HepG2 (cell line): ENCODE results near the gene CHID1. TPM values are rescaled to one million over a fixed set of nuclear protein-coding genes. Genes with fewer than 3 reads are reported as not detected.
A peak's percentile ranks its signal among the peaks of the same experiment; 100 is the strongest.

Experiments used
- ATAC-seq: fragments of 200-7000 bp; cut with Tn5 transposase; 3 replicates; pipeline ENCODE4 v1.9.1; 2020; ENCODE audit warnings: mild to moderate bottlenecking, moderate library complexity
- BruUV-seq: library from RNA; stranded (reverse); fragments of 400-500 nt; replicated peaks from 2 replicates; lab custom pipeline; 2021; lab: Mats Ljungman, UMichigan
- CTCF ChIA-PET: fragments of 300-600 bp; formaldehyde crosslinking; extraction: SDS; loops from one replicate; lab custom pipeline; 2021; ENCODE audit warnings: low total read pairs, inconsistent platforms, low intra/inter-chr PET ratio; lab: Yijun Ruan, JAX
- POLR2A ChIA-PET: fragments of 350-600 bp; sonication (Branson Sonifier 250); formaldehyde crosslinking; loops from one replicate; lab custom pipeline; 2020; ENCODE audit warnings: antibody characterized with exemption, inconsistent platforms; lab: Yijun Ruan, JAX
- DNase-seq: peaks from one replicate; pipeline ENCODE4 v3.0.0-alpha.2; 2015; ENCODE audit warnings: low spot score
- FAIRE-seq: peaks from 3 replicates; lab custom pipeline; 2011; peaks lifted over from hg19 to GRCh38; lab: Jason Lieb, UNC
- H2AFZ ChIP-seq: one replicate; pipeline ENCODE4 v1.6.1; 2011; ENCODE audit warnings: low read length, inconsistent platforms
- H3K27ac ChIP-seq: fragments of 300-600 bp; 3 replicates; pipeline ENCODE4 v1.8.0; 2011; ENCODE audit warnings: mixed run types, mild to moderate bottlenecking, mixed read lengths, low read length, inconsistent platforms; ENCODE audit not compliant: insufficient read depth; ENCODE audit errors: extremely low read length
- H3K27me3 ChIP-seq, 2 experiments: fragments of 200-600 bp in 1 of 2; 2 replicates in 1 of 2; 3 replicates in 1 of 2; pipeline versions ENCODE4 v1.6.0 to v1.8.0; 2011; ENCODE audit warnings: low read length in 2 of 2, mild to moderate bottlenecking in 2 of 2, moderate library complexity in 2 of 2, inconsistent platforms in 1 of 2; ENCODE audit not compliant: insufficient read depth in 2 of 2, control insufficient read depth in 1 of 2
- H3K36me3 ChIP-seq, 2 experiments: fragments of 200-600 bp in 1 of 2; replicated peaks in 1 of 2; 2 replicates in 1 of 2; 3 replicates in 1 of 2; pipeline versions ENCODE4 v1.5.1 to v1.8.0; 2011; ENCODE audit warnings: low read length in 2 of 2, inconsistent platforms in 1 of 2; ENCODE audit not compliant: insufficient read depth in 2 of 2, control insufficient read depth in 1 of 2
- H3K4me1 ChIP-seq: 2 replicates; pipeline ENCODE4 v1.5.1; 2012; ENCODE audit warnings: low read length, inconsistent platforms; ENCODE audit not compliant: insufficient read depth
- H3K4me2 ChIP-seq: 2 replicates; pipeline ENCODE4 v1.6.0; 2011; ENCODE audit warnings: low read depth, low read length, inconsistent platforms
- H3K4me3 ChIP-seq, 3 experiments: fragments of 200-600 bp in 1 of 3; sonication (generic), shearing (Covaris generic) in 1 of 3; replicated peaks in 1 of 3; 2 replicates each; pipeline ENCODE4 v1.5.1; 2011 to 2016; ENCODE audit warnings: low read length in 3 of 3, inconsistent platforms in 2 of 3, low read depth in 2 of 3, mild to moderate bottlenecking in 2 of 3, control low read depth in 1 of 3, mixed read lengths in 1 of 3; ENCODE audit not compliant: insufficient read depth in 1 of 3
- H3K79me2 ChIP-seq: one replicate; pipeline ENCODE4 v1.6.1; 2011; ENCODE audit warnings: low read length, inconsistent platforms; ENCODE audit not compliant: insufficient read depth
- H3K9ac ChIP-seq: 2 replicates; pipeline ENCODE4 v1.6.0; 2011; ENCODE audit warnings: mild to moderate bottlenecking, low read depth, low read length, inconsistent platforms; ENCODE audit not compliant: insufficient read depth
- H3K9me3 ChIP-seq: 2 replicates; pipeline ENCODE4 v1.5.1; 2012; ENCODE audit warnings: mild to moderate bottlenecking, low read length
- H4K20me1 ChIP-seq: 2 replicates; pipeline ENCODE4 v1.6.0; 2011; ENCODE audit warnings: inconsistent platforms, mild to moderate bottlenecking, low read length, moderate library complexity; ENCODE audit not compliant: insufficient read depth
- ATM ChIP-seq: fragments of 450-650 bp; IDR thresholded peaks from 2 replicates; pipeline ENCODE4 v1.7.1; 2017; ENCODE audit warnings: mild to moderate bottlenecking, borderline replicate concordance
- BRF2 ChIP-seq: sonication (generic); formaldehyde crosslinking; IDR thresholded peaks from 2 replicates; pipeline ENCODE4 v1.8.1; 2022; ENCODE audit warnings: mild to moderate bottlenecking, missing genetic modification reagents
- HMGXB4 ChIP-seq, 2 experiments: sonication (generic) in 1 of 2; formaldehyde crosslinking in 1 of 2; IDR thresholded peaks; 2 replicates each; pipeline versions ENCODE4 v1.4.0 to v1.6.1; 2018 to 2020; ENCODE audit warnings: missing genetic modification reagents in 2 of 2, borderline replicate concordance in 1 of 2, low read depth in 1 of 2, mild to moderate bottlenecking in 1 of 2, missing biosample characterization in 1 of 2
- HNF4G ChIP-seq, 2 experiments: sonication (generic) in 1 of 2; formaldehyde crosslinking in 1 of 2; IDR thresholded peaks; 2 replicates each; pipeline versions ENCODE4 v1.4.0 to v1.6.1; 2011 to 2020; ENCODE audit warnings: borderline replicate concordance in 2 of 2, low read depth in 2 of 2, mild to moderate bottlenecking in 2 of 2, low read length in 1 of 2, missing genetic modification reagents in 1 of 2, moderate library complexity in 1 of 2
- ISL2 ChIP-seq: sonication (generic); formaldehyde crosslinking; IDR thresholded peaks from 2 replicates; pipeline ENCODE4 v1.5.0; 2020; ENCODE audit warnings: missing genetic modification reagents
- KLF11 ChIP-seq: IDR thresholded peaks from 2 replicates; pipeline ENCODE4 v1.6.1; 2016; ENCODE audit warnings: missing compliant biosample characterization
- NFE2L2 ChIP-seq: fragments of 150-350 bp; IDR thresholded peaks from 2 replicates; pipeline ENCODE4 v1.6.1; 2014; ENCODE audit warnings: low read length
- NONO ChIP-seq, 2 experiments: fragments of 450-650 bp in 1 of 2; sonication (generic) in 1 of 2; formaldehyde crosslinking in 1 of 2; IDR thresholded peaks in 1 of 2; conservative IDR thresholded peaks in 1 of 2; 2 replicates each; pipeline versions ENCODE4 v1.6.1 to v1.8.0; 2017 to 2022; ENCODE audit warnings: mild to moderate bottlenecking in 1 of 2, missing genetic modification reagents in 1 of 2, moderate library complexity in 1 of 2
- RFX1 ChIP-seq: fragments of 450-650 bp; IDR thresholded peaks from 2 replicates; pipeline ENCODE4 v1.6.1; 2017
- SOX5 ChIP-seq: IDR thresholded peaks from 2 replicates; pipeline ENCODE4 v1.6.1; 2016; ENCODE audit warnings: borderline replicate concordance
- SYNCRIP ChIP-seq: fragments of 200-400 bp; formaldehyde crosslinking; IDR thresholded peaks from 2 replicates; pipeline ENCODE4 v1.6.1; 2018; ENCODE audit warnings: mild to moderate bottlenecking, low read depth, low read length; ENCODE audit not compliant: insufficient read depth
- YEATS4 ChIP-seq: sonication (generic); formaldehyde crosslinking; IDR thresholded peaks from 2 replicates; pipeline ENCODE4 v1.4.0; 2020; ENCODE audit warnings: missing genetic modification reagents, borderline replicate concordance
- ZBTB20 ChIP-seq: sonication (generic); formaldehyde crosslinking; IDR thresholded peaks from 2 replicates; pipeline ENCODE4 v1.8.1; 2023; ENCODE audit warnings: missing genetic modification reagents, low read depth, mild to moderate bottlenecking, borderline replicate concordance
- ZBTB21 ChIP-seq: sonication (generic); formaldehyde crosslinking; IDR thresholded peaks from 2 replicates; pipeline ENCODE4 v1.4.0; 2020; ENCODE audit warnings: missing genetic modification reagents
- ZKSCAN1 ChIP-seq: fragments of 150-350 bp; IDR thresholded peaks from 2 replicates; pipeline ENCODE4 v1.6.1; 2014; ENCODE audit warnings: low read length
- ZNF234 ChIP-seq: sonication (generic); formaldehyde crosslinking; conservative IDR thresholded peaks from 2 replicates; pipeline ENCODE4 v1.5.1; 2020; ENCODE audit warnings: mild to moderate bottlenecking, missing genetic modification reagents
- ZNF251 ChIP-seq: sonication (generic); formaldehyde crosslinking; IDR thresholded peaks from 2 replicates; pipeline ENCODE4 v1.9.0; 2021; ENCODE audit warnings: mild to moderate bottlenecking, missing genetic modification reagents
- ZNF501 ChIP-seq: sonication (generic); formaldehyde crosslinking; IDR thresholded peaks from 2 replicates; pipeline ENCODE4 v1.5.1; 2020; ENCODE audit warnings: mild to moderate bottlenecking, moderate library complexity, missing genetic modification reagents
- ZNF678 ChIP-seq: sonication (generic); formaldehyde crosslinking; IDR thresholded peaks from 2 replicates; pipeline ENCODE4 v1.4.0; 2020; ENCODE audit warnings: mild to moderate bottlenecking, missing genetic modification reagents
- WGBS: methylation state at CpG from one replicate; pipeline ENCODE4 v1.1.6; 2017; ENCODE audit warnings: low lambda C conversion rate; 5-methylcytosine and 5-hydroxymethylcytosine counted together
- in situ Hi-C: cut with HindIII; loops from 2 replicates; pipeline ENCODE4 v1.10.0; 2017; ENCODE audit warnings: low pct_unique_long_range_greater_than_20kb; ENCODE audit not compliant: extremely low pct_ligation_motif_present
- intact Hi-C: fragments of 100-400 bp; cut with micrococcal nuclease; formaldehyde crosslinking; loops from one replicate; pipeline ENCODE4 v1.10.0; 2022; ENCODE audit not compliant: unreplicated experiment
- polyA plus RNA-seq, 8 experiments: library from polyadenylated mRNA; depleted of rRNA in 3 of 8; stranded (reverse) in 7 of 8; unstranded in 1 of 8; fragments of >200 nt; fragmentation: Illumina TruSeq in 4 of 8; extraction: Trizol in 4 of 8; gene quantifications; 2 replicates each; pipeline versions ENCODE4 v1.2.1 to v1.2.3, GENCODE V29; 2011 to 2016; ENCODE audit warnings: low read depth in 4 of 8, missing spikeins in 1 of 8, mixed read lengths in 1 of 8; ENCODE audit not compliant: insufficient read depth in 1 of 8
- total RNA-seq, 5 experiments: library from RNA; depleted of rRNA; stranded (reverse); fragments of >200 nt; fragmentation: Illumina TruSeq; extraction: Trizol; gene quantifications; 2 replicates each; pipeline ENCODE4 v1.2.3, GENCODE V29; 2016; ENCODE audit warnings: low read depth in 1 of 5
- TF ChIP-seq, protein P1 (sequence below): conservative IDR thresholded peaks from 2 replicates; pipeline ENCODE4 v1.6.1; 2018; ENCODE audit warnings: missing genetic modification reagents

The CHID1 gene
- total and polyA plus RNA-seq, 2 of the 13 experiments (the other 11 are each of a cell fraction or from before 2014, with no cell fraction given): 65.1 to 93.6 TPM

GRCh38 chr11:818396-819128 is 92.0 kb downstream of the CHID1 start, which contains the start of gene PNPLA2:
Gene PNPLA2 (plus strand): TSS chr11:818914. CDS start chr11:819719, 805 bp downstream.
- Histone ChIP-seq H4K20me1 (peaks cover 20% of the 10 kb centered on the region), H3K27ac (peak within 1 kb of the TSS; percentile 92), H2AFZ (no peak within 1 kb of the TSS), H3K79me2 (peaks cover 20% of the 10 kb centered on the region), H3K9ac (peak within 1 kb of the TSS; percentile 92), H3K9me3 (no peaks in the 10 kb centered on the region), H3K36me3 (peaks cover 10% of the 10 kb centered on the region in 2 experiments), H3K27me3 (no peaks in the 10 kb centered on the region; a peak in 1 of 5 replicates), H3K4me2 (peak within 1 kb of the TSS; percentile 98), H3K4me3 (peak within 1 kb of the TSS; percentile 80 to 98 (median 94)), H3K4me1 (peaks cover 27% of the 10 kb centered on the region)
- intact Hi-C loops: no loop called here
- peak; percentile 21 for FAIRE-seq
- POLR2A ChIA-PET: interaction anchor here (0.7 to 9.2 kb wide), 25 partner anchors 8 to 349 kb away, joined by 3 to 264 read pairs (median 8); partner anchors contain the start of genes CD151, CHID1, CRACR2B and DEAF1
- in situ Hi-C loops: no loop called here
- ATAC-seq: peak; percentile 39
- peak; percentile 74 for DNase-seq
- BruUV-seq: TSS peak; percentile 81
- 10% methylated on average over 4 of the region's 20 CpGs for WGBS
- CTCF ChIA-PET: no interaction called here
- TF ChIP-seq ZBTB21 (CRISPR knock-in tag) (no peak), ISL2 (CRISPR knock-in tag) (no peak), SOX5 (CRISPR knock-in tag) (no peak), ZKSCAN1 (no peak), ZNF234 (CRISPR knock-in tag) (no peak), RFX1 (no peak), HNF4G (IDR thresholded peaks at IDR 0.05; ENCODE audit: borderline replicate concordance, low read depth, low read length) (no peak), HNF4G (CRISPR knock-in tag; IDR thresholded peaks at IDR 0.05; ENCODE audit: borderline replicate concordance, low read depth) (no peak; the same call in 1 of the 2 replicates), ZBTB20 (CRISPR knock-in tag) (no peak), KLF11 (no peak), NONO (IDR thresholded peaks at IDR 0.05) (no peak), NONO (CRISPR knock-in tag; conservative IDR thresholded peaks at IDR 0.05) (no peak; the same call in 1 of the 2 replicates), ATM (no peak), ZNF501 (no peak), BRF2 (CRISPR knock-in tag) (no peak), NFE2L2 (no peak), HMGXB4 (CRISPR knock-in tag; IDR thresholded peaks at IDR 0.05; ENCODE audit: borderline replicate concordance in 1 of 2, low read depth in 1 of 2) (no peak; a peak in 1 of 4 replicates), ZNF251 (no peak), YEATS4 (no peak), SYNCRIP (no peak), ZNF678 (no peak)
- TF ChIP-seq, protein P1, sequence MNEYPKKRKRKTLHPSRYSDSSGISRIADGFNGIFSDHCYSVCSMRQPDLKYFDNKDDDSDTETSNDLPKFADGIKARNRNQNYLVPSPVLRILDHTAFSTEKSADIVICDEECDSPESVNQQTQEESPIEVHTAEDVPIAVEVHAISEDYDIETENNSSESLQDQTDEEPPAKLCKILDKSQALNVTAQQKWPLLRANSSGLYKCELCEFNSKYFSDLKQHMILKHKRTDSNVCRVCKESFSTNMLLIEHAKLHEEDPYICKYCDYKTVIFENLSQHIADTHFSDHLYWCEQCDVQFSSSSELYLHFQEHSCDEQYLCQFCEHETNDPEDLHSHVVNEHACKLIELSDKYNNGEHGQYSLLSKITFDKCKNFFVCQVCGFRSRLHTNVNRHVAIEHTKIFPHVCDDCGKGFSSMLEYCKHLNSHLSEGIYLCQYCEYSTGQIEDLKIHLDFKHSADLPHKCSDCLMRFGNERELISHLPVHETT: no peak; the same call in 1 of the 2 replicates
